Hematopoietic multipotent progenitor cell treated with erythropoietin and hydrocortisone succinate and interleukin-3 and kit ligand, for 8 days (in vitro differentiated cells): Measurements from ENCODE around the gene ARRB2.

Experiments used
- DNase-seq: peaks from one replicate; pipeline ENCODE4 v3.0.0-alpha.2; 2015

ARRB2 gene

GRCh38 chr17:4733073-4733531, 22.7 kb downstream of the ARRB2 start:
- peak; percentile 51 for DNase-seq

DNA sequence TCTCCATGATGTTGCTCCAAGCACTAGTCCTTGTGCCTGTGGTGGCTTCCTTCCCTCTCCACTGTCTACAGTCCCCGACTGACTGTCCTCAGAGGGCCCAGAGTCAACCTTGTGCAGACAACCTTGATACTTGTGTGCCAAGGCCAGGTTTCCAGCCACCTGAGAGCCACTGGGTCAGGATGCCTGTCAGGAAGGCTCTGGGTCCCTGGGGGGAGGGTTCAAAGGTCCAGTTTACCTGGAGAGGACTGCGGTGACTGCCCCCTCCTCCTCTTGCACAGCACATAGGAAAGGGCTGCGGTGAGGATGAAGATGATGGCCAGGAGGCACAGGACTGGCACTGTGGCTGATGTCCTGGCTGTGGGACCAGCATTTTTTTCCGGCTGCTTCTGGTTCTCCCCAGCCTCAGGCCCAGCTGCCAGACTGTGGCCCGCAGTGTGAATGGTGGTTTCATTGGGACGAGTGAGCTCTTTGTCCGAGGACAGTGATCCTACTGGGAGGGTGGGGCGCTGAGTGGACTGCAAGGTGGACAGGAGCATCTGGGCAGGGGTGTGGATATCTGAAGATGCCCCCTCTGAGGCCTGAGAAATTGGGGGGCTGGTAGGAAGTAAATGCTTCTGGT, 24.5 kb downstream of the ARRB2 start:
- no peak for DNase-seq

DNA sequence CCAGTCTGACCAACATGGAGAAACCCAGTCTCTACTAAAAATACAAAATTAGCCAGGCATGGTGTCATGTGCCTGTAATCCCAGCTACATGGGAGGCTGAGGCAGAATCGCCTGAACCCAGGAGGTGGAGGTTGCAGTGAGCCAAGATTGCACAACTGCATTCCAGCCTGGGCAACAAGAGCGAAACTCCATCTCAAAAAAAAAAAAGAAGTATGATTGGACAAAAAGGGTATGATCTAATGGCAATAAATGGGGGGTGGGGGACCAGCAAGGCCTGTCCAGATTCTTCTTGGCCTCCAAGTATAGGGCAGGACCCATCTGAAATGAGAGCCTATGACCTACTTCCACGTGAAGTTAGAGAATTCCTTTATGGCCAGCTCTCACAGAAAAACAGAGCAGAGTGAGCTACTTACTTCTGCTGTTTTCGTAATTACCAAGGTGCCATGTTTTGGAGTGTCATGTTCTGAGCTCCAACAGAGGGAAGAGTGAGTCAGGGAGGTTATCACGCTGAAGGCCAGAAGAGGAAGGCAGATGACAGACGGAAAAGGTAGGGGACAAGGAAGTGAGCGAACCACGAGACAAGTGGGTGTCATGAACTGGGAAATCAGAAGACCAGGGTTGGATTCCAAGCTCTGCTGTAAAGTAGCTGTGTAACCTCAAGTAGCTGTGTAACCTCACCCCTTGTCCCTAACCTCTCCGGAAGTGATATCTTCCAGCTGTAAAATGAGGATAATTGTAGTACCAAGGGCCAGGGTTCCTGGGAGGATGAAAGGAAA, 25.6 kb downstream of the ARRB2 start:
- DNase-seq, result no peak

DNA sequence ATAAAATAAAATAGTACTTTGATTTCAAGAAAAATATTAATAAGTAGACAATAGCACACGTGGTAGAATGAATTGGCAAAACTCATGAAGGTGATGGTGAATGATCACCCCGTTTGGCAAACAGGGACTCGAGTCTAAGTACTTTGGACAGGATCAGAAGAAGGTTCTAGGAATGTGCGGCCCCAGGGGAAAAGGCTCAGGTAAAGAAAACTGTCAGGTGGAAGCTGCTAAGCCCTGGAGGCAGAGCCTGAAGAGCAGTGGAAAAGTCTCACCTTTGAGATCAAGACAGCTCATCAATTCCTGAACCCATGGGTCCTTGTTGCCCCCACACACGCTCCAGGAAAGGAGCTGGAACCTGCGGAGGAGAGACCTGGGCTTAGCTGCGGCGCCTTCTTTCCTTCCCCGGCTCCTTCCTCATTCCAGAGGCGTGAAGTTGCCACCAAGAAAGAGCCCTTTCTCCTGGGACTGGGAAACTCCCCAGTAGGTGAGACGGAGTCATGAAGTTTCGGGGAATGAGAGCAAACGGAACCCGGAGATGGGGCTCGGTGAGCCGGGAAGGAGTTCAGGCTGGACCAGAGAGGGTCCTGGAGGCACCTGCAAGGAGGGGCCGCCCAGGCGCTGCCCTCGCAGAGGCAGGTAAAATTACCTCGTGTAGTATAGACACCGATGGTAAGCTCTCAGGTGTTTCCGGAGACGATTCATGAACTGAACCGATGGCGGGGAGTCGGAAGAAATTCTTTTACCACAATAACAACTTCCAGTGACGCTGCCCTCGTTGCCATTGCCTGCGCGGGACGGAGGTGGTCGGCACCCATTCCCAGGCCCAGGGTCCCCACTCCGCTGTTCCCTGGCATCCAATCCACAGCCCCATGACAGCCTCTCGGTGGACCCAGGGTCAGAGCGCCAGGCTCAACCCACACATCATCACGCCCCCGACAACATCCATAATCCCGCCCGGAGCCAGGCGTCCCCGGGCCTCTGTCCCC, 28.0 kb downstream of the ARRB2 start:
- no peak for DNase-seq

GRCh38 chr17:4739122-4740024, 28.9 kb downstream of the ARRB2 start, which contains the start of the genes CXCL16 and ZMYND15:
Gene CXCL16, minus strand, starts transcription at chr17:4739928. Its CDS starts 589 bp downstream, at chr17:4739339.
Gene ZMYND15, plus strand, starts transcription at chr17:4739833. Its CDS starts 716 bp downstream, at chr17:4740549.
- no peak for DNase-seq

DNA sequence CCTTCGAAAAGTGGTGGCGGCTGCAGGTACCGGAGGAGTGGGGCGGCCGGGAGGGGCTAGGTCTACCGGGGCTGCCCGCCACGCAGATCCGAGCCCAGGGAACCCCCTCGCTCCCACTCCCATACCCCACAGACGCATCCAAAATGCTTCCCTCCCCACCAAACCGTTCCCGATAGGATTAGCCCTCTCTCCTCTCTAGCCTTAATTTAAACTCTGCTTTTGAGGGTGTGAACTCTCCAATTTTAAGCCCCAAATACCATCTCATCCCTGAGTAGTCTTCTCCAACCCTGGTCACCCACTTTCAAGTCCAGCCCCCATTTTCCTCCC, 29.6 kb downstream of the ARRB2 start:
- DNase-seq, result no peak

DNA sequence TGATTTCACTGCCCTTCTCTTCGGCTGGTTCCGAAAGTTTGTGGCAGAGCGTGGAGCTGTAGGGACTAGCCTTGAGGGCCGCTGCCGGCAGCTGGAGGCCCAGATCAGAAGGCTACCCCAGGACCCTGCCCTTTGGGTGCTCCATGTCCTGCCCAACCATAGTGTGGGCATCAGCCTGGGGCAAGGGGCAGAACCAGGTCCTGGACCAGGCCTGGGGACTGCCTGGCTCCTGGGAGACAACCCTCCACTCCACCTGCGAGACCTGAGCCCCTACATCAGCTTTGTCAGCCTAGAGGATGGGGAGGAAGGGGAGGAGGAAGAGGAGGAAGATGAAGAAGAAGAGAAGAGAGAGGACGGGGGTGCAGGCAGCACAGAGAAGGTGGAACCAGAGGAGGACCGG, 30.2 kb downstream of the ARRB2 start:
- no peak for DNase-seq

GRCh38 chr17:4741544-4741943, 31.1 kb downstream of the ARRB2 start:
- no peak for DNase-seq

DNA sequence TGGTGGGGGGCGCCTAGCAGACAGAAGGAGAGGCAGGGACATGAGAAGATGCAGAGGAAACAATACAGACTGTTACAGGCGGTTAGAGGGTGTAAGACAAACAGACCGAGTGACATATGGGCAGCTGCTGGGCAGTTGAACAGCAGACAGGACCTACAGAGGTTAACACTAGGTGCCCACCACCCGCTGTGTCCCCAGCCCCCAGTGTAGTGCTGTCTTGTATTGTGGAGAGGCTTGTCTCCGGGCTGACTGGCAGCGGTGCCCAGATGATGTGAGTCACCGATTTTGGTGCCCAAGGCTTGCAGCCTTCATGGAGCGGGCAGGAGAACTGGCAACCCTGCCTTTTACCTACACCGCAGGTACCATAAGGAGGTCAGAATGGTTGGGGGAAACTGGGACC, 31.7 kb downstream of the ARRB2 start:
- no peak for DNase-seq

DNA sequence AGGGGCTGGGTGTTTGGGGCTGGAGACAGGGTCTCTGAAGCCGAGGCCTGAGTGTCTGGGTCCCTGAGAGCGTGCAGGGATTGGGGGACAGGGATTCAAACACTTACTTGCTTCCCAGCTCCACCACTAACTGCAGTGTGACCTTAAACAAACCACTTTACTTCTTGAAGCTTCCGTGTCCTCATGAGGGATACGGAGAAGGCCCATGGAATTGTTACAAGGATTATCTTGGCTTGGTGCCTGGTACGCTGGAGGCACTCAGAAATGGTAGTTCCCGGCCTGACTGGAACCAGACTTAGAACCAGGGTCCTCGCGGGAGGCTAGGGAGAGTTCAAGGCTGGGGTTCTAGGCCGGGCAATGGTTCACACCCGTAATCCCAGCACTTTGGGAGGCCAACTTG, 32.2 kb downstream of the ARRB2 start:
- no peak for DNase-seq

DNA sequence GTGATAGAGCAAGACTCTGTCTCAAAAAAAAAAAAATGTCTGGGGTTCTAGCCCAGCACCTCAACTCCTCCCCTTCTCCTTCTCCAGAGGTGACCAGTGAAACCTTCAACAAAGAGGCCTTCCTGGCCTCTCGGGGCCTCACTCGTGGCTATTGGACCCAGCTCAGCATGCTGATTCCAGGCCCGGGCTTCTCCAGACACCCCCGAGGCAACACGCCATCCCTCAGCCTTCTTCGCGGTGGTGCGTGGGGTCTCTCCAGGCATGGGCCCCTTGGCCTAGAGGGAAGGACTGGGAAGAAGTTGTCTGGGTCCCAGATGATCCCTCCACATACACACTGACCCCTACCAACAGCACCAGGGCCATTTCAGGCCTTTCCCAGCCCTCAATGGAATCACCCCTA, 32.8 kb downstream of the ARRB2 start:
- DNase-seq, result no peak

DNA sequence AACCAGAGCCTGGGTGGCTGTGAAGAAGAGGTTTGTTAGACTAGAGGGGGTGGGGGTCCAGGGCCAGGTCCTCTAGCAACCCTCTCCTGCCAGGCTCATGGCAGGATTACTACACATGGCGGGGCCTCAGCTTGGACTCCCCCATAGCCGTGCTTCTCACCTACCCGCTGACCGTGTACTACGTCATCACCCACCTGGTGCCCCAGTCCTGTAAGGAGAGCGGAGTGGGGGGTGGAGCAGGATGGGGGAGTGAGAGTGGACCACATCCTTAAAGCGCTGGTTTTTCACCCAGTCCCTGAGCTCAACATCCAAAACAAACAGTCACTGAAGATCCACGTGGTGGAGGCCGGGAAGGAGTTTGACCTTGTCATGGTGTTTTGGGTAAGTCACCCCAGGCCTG, 33.5 kb downstream of the ARRB2 start:
- no peak for DNase-seq

GRCh38 chr17:4744999-4745969, 34.9 kb downstream of the ARRB2 start:
- no peak for DNase-seq

DNA sequence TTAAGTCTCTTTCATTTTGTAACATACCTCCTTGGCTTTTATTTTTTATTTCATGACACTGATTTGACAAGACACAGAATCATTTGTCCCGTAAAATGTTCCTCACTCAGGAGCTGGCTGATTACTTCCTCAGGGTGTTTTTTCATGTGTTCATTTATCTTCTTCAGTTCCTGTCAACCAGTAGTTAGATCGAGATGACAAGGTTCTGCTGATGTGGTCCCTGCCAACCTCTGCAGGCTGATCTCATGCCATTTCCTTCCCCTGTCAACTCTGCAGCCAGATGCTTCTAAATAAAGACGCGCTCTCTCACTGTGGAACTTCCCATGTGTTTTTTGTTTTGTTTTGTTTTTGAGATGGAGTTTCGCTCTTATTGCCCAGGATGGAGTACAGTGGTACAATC, 37.4 kb downstream of the ARRB2 start:
- DNase-seq, result no peak

DNA sequence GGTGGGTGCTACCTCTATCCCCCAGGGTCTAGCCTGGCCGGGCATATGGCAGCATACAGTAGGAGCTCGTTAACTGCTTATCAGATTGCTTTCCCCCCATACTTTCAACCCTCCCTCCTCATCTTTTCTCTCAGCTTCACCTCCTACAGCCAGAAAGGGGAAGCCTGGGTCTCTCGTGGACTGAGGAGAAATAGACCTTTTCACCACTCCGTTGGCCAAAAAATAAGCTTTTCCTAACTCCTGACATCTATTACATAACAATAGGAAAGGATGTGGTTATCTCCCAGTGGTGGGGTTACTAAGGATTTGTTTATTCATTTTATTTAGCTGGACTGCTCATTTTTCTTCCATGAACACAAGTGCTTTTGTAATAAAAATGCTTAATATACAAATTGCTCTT, 38.3 kb downstream of the ARRB2 start:
- DNase-seq, result no peak

- DNase-seq, result no peak
Measured at GRCh38 chr17:4750606-4751005, 40.2 kb downstream of the ARRB2 start.

GRCh38 chr17:4751932-4752331, 41.5 kb downstream of the ARRB2 start:
- no peak for DNase-seq

DNA sequence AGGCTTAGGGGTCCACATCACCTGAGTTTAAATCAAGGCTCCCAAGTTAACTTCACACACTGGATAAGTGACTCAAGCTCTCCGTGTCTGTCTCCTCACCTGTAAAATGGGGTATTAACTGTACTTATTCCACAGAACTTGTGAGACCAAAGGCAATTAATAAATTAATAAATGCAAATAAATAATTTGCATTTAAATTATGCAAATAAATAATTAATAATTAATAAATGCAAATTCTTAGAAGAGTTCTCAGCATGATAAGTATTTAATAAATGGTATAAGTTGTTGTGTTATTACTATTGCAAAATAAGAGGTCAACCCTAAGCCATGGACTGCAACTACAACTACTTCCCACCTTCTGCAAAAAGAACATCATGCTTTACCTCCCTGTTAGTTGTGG, 43.0 kb downstream of the ARRB2 start:
- DNase-seq, result no peak

GRCh38 chr17:4759776-4760236, 49.4 kb downstream of the ARRB2 start:
- DNase-seq, result no peak

- no peak for DNase-seq
Measured at GRCh38 chr17:4764595-4764994, 54.2 kb downstream of the ARRB2 start.

- no peak for DNase-seq
Measured at GRCh38 chr17:4766201-4766600, 55.8 kb downstream of the ARRB2 start.
